ENCODE results near the gene FAM156A. TPM values are rescaled to one million over a fixed set of nuclear protein-coding genes. Genes with fewer than 3 reads are reported as not detected.
"Not testable (repeated sequence)": the region's sequence is repeated elsewhere in the genome, so short reads cannot be mapped to it uniquely, and the experiment has no call there.

FAM156A gene
- total RNA-seq, 3 donors from 2014 or later, result 9.5 to 21.6 (median 19.9) TPM

GRCh38 chrX:52990011-52990631, 31.8 kb upstream of the FAM156A start:
- not testable (repeated sequence) for H3K36me3 ChIP-seq; DNase-seq (ENCODE audit: low spot score in 2 of 2)
- peak overlapping the region in 1 of 2 donors; percentile 63 for H3K27ac ChIP-seq

GRCh38 chrX:52988985-52989917, 30.9 kb upstream of the FAM156A start:
- Histone ChIP-seq H3K27ac (peak overlapping the region in 1 of 2 donors; percentile 63), H3K9me3 (no peaks in the 10 kb centered on the region), H3K27me3 (peaks cover 0 to 14% of the 10 kb centered on the region in 2 donors), H3K4me3 (no peak overlapping the region), H3K36me3 (no peaks in the 10 kb centered on the region), H3K4me1 (no peaks in the 10 kb centered on the region)
- TF ChIP-seq POLR2AphosphoS5 (IDR thresholded peaks at IDR 0.05) (no peak), CTCF (IDR thresholded peaks at IDR 0.05) (no peak), POLR2A (IDR thresholded peaks at IDR 0.05) (no peak)
- no peak for DNase-seq (ENCODE audit: low spot score in 2 of 2)
- intact Hi-C loops (cut with DNase I; ENCODE audit: low total_unique reads), result no loop called here

More at GRCh38 chrX:52990011-52990631, 31.8 kb upstream of the FAM156A start:
- H3K4me1 ChIP-seq; H3K4me3 ChIP-seq; intact Hi-C loops (cut with DNase I; ENCODE audit: low total_unique reads); H3K9me3 ChIP-seq: not testable (repeated sequence)
- H3K27me3 ChIP-seq, result peaks cover 0 to 14% of the 10 kb centered on the region in 2 donors
- TF ChIP-seq CTCF (IDR thresholded peaks at IDR 0.05), result peak in 1 of 3 donors; percentile 36

GRCh38 chrX:52983321-52984000, 25.1 kb upstream of the FAM156A start:
- H3K36me3 ChIP-seq, result no peaks in the 10 kb centered on the region
- TF ChIP-seq POLR2AphosphoS5 (IDR thresholded peaks at IDR 0.05) (no peak), CTCF (IDR thresholded peaks at IDR 0.05) (no peak), POLR2A (IDR thresholded peaks at IDR 0.05) (no peak)
- H3K27me3 ChIP-seq, result peaks cover 0 to 22% of the 10 kb centered on the region in 2 donors
- peak overlapping the region; percentile 3 to 60 for H3K27ac ChIP-seq
- H3K4me3 ChIP-seq, result peak overlapping the region in 2 of 3 donors; percentile 16 to 27
- intact Hi-C loops (cut with DNase I; ENCODE audit: low total_unique reads), result no loop called here
- no peaks in the 10 kb centered on the region for H3K4me1 ChIP-seq
- no peak for DNase-seq (ENCODE audit: low spot score in 2 of 2)
- no peaks in the 10 kb centered on the region for H3K9me3 ChIP-seq

GRCh38 chrX:52979993-52980392, 21.7 kb upstream of the FAM156A start:
- no peak for TF ChIP-seq CTCF (IDR thresholded peaks at IDR 0.05)
- no peak for TF ChIP-seq POLR2A (IDR thresholded peaks at IDR 0.05)
- no peak for TF ChIP-seq POLR2AphosphoS5 (IDR thresholded peaks at IDR 0.05)

More at GRCh38 chrX:52979993-52980392, 21.7 kb upstream of the FAM156A start:
- no peaks in the 10 kb centered on the region for H3K4me1 ChIP-seq
- no peak for DNase-seq (ENCODE audit: low spot score in 2 of 2)
- H3K4me3 ChIP-seq, result no peak overlapping the region
- peaks cover 0 to 32% of the 10 kb centered on the region in 2 donors for H3K27me3 ChIP-seq
- H3K27ac ChIP-seq, result peak overlapping the region; percentile 64 to 74
- no peaks in the 10 kb centered on the region for H3K9me3 ChIP-seq
- intact Hi-C loops (cut with DNase I; ENCODE audit: low total_unique reads), result no loop called here
- no peaks in the 10 kb centered on the region for H3K36me3 ChIP-seq
